ENCODE measurements around the gene FOXI1. TPM values are rescaled to one million over a fixed set of nuclear protein-coding genes. Genes with fewer than 3 reads are reported as not detected.
"Not testable (repeated sequence)": the region's sequence is repeated elsewhere in the genome, so short reads cannot be mapped to it uniquely, and the experiment has no call there.

Gene FOXI1
- total RNA-seq, 4 donors from 2014 or later: not detected

DNA sequence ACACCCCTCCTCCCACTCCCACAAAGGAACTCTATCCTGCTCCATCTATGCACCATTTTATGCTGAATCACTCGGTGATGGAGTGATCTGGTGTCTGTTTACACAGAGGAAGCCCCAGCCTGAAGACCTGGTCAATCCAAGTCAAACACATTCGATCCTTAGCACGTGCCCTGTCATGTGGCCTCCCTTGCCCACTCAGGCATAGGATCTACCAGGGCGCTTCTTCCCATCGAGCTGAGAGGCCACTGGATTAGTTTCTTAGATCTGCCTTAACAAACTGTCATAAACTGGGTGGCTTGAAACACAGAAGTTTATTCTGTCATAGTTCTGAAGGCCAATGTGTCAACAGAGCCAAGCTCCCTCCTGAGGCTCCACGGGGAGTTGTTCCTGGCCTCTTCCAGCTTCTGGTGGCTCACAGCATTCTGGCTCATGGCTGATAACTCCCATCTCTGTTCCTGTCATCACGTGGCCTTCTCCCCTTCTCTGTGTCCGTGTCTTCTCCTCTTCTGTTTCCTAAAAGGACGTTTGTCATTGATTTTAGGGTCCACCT, 34.2 kb downstream of the FOXI1 start:
- Histone ChIP-seq H3K27me3 (no peaks in the 10 kb centered on the region), H3K36me3 (no peaks in the 10 kb centered on the region), H3K9me3 (no peaks in the 10 kb centered on the region), H3K4me1 (no peaks in the 10 kb centered on the region), H3K4me3 (no peak overlapping the region), H3K27ac (replicated peaks in 1 of 4) (no peak overlapping the region)
- DNase-seq (ENCODE audit: extremely low spot score): peak; percentile 78
- no peak for TF ChIP-seq EP300 (IDR thresholded peaks at IDR 0.05)
- TF ChIP-seq POLR2AphosphoS5 (IDR thresholded peaks at IDR 0.05): no peak
- TF ChIP-seq, protein P1, sequence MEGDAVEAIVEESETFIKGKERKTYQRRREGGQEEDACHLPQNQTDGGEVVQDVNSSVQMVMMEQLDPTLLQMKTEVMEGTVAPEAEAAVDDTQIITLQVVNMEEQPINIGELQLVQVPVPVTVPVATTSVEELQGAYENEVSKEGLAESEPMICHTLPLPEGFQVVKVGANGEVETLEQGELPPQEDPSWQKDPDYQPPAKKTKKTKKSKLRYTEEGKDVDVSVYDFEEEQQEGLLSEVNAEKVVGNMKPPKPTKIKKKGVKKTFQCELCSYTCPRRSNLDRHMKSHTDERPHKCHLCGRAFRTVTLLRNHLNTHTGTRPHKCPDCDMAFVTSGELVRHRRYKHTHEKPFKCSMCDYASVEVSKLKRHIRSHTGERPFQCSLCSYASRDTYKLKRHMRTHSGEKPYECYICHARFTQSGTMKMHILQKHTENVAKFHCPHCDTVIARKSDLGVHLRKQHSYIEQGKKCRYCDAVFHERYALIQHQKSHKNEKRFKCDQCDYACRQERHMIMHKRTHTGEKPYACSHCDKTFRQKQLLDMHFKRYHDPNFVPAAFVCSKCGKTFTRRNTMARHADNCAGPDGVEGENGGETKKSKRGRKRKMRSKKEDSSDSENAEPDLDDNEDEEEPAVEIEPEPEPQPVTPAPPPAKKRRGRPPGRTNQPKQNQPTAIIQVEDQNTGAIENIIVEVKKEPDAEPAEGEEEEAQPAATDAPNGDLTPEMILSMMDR (IDR thresholded peaks at IDR 0.05): no peak
- no peak for TF ChIP-seq POLR2A (IDR thresholded peaks at IDR 0.05; ENCODE audit: low read depth)
- intact Hi-C loops (cut with DNase I): no loop called here
- 85% methylated on average over 9 of the region's 9 CpGs for WGBS

DNA sequence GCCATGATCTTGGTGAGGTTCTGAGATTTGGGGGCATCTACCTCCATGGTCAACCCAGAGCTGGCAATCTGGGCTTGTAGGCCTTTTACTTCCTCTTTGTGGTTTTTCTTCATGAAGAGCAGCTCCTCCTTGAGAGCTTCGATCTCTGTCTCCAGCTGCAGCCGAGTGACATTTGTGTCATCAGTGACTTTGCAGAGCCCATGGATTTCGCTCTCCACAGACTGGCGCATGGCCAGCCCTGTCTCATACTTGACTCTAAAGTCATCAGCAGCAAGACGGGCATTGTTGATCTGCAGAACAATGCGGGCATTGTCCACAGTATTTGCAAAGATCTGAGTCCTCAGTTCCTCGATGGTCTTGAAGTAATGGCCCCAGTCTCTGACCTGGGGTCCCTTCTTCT, 35.5 kb downstream of the FOXI1 start:
- H3K9me3 ChIP-seq; H3K4me3 ChIP-seq; H3K4me1 ChIP-seq; intact Hi-C loops (cut with DNase I); H3K27me3 ChIP-seq; H3K27ac ChIP-seq (replicated peaks in 1 of 4); H3K36me3 ChIP-seq: not testable (repeated sequence)
- peak; percentile 50 for DNase-seq (ENCODE audit: extremely low spot score)
- WGBS: 86% methylated on average over 4 of the region's 7 CpGs

DNA sequence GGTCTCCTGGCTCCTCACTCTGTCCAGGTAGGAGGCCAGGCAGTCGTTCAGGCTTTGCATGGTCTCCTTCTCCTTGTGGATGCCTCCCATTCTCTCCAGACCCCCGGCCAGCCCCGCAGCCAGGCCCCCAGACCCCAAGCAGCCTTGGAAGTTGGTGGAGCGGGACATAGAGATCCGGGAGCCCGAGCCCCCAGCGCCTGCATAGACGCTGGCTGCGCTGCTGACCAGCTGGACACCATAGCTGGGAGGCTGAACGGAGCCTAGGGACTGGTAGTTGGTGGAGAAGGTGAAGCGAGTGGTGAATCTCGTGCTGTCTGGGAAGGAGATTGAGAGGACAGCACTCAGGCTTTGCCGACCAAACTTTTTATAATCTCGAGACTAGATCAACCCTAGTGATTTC, 35.9 kb downstream of the FOXI1 start:
- intact Hi-C loops (cut with DNase I): no loop called here
- Histone ChIP-seq H3K9me3 (no peaks in the 10 kb centered on the region), H3K27me3 (no peaks in the 10 kb centered on the region), H3K36me3 (no peaks in the 10 kb centered on the region), H3K4me1 (no peaks in the 10 kb centered on the region), H3K27ac (replicated peaks in 1 of 4) (no peak overlapping the region), H3K4me3 (no peak overlapping the region)
- DNase-seq (ENCODE audit: extremely low spot score): peak; percentile 80
- TF ChIP-seq, protein P1 (IDR thresholded peaks at IDR 0.05): no peak
- TF ChIP-seq POLR2A (IDR thresholded peaks at IDR 0.05; ENCODE audit: low read depth) (no peak), POLR2AphosphoS5 (IDR thresholded peaks at IDR 0.05) (no peak), EP300 (IDR thresholded peaks at IDR 0.05) (no peak)
- 90% methylated on average over 14 of the region's 14 CpGs for WGBS

DNA sequence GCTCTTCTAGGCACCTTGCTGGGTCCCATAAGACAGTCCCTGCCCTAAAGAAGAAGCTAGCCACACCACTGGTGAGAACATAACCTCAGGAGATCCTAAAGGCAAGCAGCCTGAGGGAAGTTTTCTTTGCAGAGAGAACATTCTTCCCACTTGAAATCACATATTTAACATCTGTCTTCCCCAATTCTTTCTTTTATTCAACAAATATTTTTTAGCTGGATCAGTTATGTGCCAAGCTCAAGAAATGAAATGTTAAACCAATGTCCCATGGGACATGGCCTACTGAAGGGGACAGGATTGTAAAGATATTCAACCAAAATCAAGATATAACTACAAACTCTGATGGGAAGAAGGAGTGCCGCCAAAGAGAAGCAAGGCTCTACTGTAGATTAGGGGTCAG, 36.5 kb downstream of the FOXI1 start:
- Histone ChIP-seq H3K9me3 (no peaks in the 10 kb centered on the region), H3K4me3 (no peak overlapping the region), H3K27me3 (no peaks in the 10 kb centered on the region), H3K36me3 (no peaks in the 10 kb centered on the region), H3K4me1 (no peaks in the 10 kb centered on the region), H3K27ac (replicated peaks in 1 of 4) (no peak overlapping the region)
- TF ChIP-seq, protein P1 (IDR thresholded peaks at IDR 0.05): no peak
- TF ChIP-seq EP300 (IDR thresholded peaks at IDR 0.05) (no peak), POLR2A (IDR thresholded peaks at IDR 0.05; ENCODE audit: low read depth) (no peak), POLR2AphosphoS5 (IDR thresholded peaks at IDR 0.05) (no peak)
- no peak for DNase-seq (ENCODE audit: extremely low spot score)
- intact Hi-C loops (cut with DNase I): no loop called here
- WGBS: 89% methylated on average over 1 of the region's 1 CpG

DNA sequence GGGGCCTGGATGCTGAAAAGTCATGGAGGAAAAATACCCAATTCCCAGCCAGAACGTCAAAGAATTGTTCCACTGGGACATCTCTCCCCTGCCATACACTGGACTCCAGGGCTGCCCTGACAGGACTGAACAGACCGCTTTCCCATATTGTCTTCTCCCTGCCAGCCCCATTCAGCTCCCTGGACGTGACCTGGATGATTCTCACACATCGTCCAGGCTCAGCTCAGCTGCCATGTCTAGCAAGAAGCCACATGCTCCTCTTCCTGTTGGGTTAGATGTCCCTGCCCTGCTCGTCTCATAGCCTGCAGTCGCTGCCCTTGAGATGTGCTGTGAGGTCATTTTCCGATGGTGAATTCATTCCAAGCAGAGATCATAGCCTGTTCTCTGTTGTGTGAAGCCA, 37.4 kb downstream of the FOXI1 start:
- TF ChIP-seq POLR2AphosphoS5 (IDR thresholded peaks at IDR 0.05) (no peak), EP300 (IDR thresholded peaks at IDR 0.05) (no peak), POLR2A (IDR thresholded peaks at IDR 0.05; ENCODE audit: low read depth) (no peak)
- TF ChIP-seq, protein P1 (IDR thresholded peaks at IDR 0.05): no peak
- Histone ChIP-seq H3K4me1 (no peaks in the 10 kb centered on the region), H3K27ac (replicated peaks in 1 of 4) (no peak overlapping the region), H3K27me3 (no peaks in the 10 kb centered on the region), H3K36me3 (no peaks in the 10 kb centered on the region), H3K9me3 (no peaks in the 10 kb centered on the region), H3K4me3 (no peak overlapping the region)
- peak; percentile 86 for DNase-seq (ENCODE audit: extremely low spot score)
- intact Hi-C loops (cut with DNase I): no loop called here
- WGBS: 84% methylated on average over 7 of the region's 7 CpGs
